Activated gamma-delta T cell treated with Interleukin-2 at 50 U/mL for 16 hours (primary cell): Measurements from ENCODE around the gene GNE.
"Not testable (repeated sequence)": the region's sequence is repeated elsewhere in the genome, so short reads cannot be mapped to it uniquely, and the experiment has no call there.

Experiments
- DNase-seq: peaks from one replicate; pipeline ENCODE4 v3.0.0-alpha.2; 2020

Gene GNE

DNA sequence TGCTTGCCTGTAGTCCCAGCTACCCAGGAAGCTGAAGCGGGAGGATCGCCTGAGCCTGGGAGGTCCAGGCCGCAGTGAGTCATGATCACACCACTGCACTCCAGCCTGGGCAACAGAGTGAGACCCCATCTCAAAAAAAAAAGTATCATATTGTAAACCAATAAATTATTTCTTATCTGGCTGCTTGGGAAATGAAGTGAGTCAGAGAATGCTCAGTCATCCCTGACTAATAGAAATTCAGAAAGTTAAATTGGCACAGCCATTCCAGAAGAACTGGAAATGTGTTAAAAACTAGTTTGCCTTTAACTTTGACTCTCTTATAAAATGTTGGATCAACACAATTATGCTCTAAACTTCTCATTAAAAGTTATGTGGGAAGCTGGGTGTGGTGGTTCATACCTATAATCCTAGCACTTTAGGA is 9.8 kb upstream of the GNE start:
- no peak for DNase-seq

DNA sequence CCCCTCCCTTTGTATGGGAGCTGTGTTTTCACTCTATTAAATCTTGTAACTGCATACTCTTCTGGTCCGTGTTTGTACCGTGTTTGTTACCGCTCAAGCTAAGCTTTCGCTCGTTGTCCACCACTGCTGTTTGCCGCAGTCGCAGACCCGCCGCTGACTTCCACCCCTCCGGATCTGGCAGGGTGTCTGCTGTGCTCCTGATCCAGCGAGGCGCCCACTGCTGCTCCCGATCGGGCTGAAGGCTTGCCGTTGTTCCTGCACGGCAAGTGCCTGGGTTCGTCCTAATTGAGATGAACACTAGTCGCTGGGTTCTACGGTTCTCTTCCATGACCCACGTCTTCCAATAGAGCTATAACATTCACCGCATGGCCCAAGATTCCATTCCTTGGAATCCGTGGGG is 6.6 kb upstream of the GNE start:
- no peak for DNase-seq

DNA sequence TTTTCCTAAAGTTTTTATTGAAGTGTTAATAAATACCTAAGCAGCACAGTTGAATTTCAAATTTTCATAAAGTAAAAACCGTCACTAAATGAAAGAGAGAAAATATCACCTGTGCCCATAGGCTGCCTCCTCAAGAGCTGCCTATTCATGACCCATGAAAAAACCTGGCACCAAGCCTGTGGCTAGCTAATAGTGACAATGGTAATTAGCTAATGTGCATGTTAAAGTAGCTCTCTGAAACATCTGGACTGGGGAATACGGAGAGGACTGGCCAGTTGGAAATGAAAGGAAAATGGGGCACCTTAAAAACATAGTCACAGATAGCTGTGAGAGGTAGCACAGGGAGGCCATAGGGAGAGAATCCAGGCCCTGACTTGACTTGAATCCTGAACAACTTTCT is 5.4 kb upstream of the GNE start:
- DNase-seq = no peak

DNA sequence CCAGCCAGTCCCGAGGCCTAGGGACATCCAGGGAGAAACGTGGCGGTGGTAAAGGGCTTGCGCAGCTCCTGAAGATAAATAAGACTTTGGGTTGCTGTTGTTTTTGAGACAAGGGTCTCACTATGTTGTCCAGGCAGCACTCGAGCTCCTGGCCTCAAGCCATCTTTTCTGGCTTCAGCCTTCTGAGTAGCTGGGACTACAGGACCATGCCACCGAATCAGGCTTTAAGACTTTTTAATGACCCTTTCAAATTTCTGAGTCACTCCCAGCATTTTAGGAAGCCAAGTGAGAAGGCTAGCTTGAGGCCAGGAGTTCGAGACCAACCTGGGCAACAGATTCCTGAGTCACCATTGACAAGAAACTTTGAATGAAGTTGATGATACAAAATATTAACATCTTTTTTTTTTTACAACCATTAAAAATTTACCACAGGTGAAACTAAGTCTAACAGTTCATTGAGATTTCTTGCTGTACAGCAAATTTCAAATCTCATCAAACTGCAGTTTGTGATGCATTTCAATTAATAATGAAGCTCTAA is 817 bp upstream of the GNE start:
- no peak for DNase-seq

DNA sequence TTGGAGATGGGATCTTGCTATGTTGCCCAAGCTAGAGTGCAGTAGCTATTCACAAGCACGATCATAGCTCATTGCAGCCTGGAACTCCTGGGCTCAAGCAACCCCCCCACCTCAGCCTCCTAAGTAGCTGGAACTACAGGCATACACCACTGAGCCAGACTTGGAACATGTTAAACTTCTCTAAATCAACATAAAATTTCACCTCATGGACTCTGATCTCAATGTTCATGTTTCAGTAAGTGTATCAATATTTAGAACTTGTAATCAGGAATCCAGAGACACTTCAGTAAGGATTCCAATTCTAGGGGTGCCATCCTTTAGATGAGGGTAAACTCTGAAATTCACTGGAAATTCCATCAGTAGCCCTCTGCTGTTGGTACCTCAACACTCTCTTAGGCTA is 6.8 kb downstream of the GNE start:
- no peak for DNase-seq

DNA sequence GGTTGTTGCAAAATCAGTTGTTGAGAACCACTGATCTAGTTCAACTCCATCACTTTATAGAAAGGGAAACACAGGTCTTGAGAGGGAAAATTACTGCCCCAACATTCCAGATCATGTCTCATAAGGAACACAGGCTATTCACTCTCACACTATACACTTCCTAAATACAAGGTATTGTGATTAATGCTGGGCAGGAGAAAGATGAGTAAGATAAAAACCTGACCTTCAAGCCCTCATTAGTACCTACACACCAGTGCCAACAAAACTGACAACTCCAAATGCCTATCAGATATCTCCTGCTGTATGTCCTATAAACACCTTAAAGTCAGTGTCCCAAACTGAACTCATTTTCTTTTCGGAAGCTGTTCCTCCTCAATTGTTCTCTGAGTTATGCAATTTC is 8.2 kb downstream of the GNE start:
- no peak for DNase-seq

DNA sequence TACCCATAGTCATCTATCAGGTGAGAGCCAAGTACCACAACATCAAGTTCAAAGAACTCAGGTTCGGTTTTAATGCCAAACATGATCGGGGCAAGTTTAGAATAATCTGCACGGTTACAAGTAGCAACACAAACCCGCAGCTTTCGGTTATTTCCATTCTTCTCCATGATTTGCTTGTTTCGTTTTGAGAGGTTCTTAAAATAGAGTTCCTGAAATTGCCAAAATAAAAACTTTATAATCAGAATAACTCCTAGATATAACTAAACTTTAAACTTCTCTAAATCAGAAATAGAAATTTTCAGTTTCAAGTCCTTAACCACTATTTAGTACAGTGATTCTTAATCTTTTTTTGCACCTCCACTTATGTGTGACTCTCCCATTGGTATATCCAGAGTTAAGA is 9.1 kb downstream of the GNE start:
- DNase-seq = no peak

DNA sequence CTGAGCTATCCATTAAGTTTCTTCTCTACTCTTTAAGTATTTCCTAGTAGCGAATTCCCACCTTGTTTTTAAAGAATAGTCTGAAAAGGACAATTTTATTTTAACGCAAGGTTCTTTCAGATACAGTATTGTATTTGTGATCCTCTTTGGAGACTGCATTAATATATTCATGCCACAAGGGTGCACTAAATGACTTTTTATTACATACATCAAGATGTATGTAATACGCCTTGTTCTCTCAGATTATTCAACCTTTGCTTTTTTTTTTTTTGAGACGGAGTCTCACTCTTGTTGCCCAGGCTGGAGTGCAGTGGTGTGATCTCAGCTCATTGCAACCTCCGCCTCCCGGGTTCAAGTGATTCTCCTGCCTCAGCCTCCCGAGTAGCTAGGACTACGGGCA is 10.2 kb downstream of the GNE start:
- DNase-seq = not testable (repeated sequence)

DNA sequence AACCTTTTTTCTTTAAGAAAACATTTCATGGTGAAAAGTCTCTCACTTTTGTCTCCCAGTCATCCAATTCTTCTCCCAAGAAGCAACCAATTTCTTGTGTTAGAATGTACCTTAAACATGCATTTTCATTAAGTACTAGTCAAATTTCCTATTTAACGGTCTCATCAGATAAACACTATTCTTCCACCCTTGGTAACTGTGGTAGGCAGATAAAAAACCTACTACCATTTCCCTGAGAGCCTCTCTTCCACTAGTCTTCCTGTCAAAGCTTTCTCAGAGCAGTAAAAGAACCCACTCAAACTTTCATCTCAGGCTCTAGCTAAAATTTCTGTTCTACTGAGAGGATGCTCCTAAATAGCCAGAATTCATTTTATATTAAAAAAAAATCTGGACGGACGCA is 10.9 kb downstream of the GNE start:
- DNase-seq = no peak

DNA sequence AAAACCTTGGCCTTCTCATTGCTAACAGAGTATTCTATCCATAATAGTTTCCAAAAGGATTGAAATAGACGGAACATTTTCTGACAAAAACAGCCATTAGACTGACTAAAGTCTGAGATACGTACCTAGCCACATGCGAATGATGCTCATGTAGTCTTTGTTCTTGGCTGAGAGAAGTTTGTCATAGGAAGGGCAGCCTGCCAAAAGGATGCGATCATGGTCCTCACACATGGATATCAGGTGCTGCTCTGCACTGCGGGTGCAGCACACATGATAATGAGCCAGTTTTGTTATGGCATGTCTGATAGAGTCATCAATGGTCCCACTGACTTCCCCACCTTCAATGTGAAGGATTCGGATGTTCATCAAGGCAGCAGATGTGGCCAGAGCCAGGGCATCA is 12.3 kb downstream of the GNE start:
- no peak for DNase-seq

DNA sequence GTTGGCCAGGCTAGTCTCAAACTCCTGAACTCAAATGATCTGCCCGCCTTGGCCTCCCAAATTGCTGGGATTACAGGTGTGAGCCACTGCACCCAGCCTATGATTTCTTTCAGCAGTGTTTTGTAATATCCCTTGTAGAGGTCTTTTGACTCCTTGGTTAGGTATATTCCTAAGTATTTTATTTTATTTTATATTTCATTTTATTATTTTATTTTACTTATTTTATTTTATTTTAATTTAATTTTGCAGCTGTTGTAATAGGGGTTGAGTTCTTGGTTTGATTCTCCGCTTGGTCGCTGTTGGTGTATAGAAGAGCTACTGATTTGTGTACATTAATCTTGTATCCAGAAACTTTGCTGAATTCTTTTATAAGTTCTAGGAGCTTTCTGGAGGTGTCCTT is 18.6 kb downstream of the GNE start:
- DNase-seq = not testable (repeated sequence)

DNA sequence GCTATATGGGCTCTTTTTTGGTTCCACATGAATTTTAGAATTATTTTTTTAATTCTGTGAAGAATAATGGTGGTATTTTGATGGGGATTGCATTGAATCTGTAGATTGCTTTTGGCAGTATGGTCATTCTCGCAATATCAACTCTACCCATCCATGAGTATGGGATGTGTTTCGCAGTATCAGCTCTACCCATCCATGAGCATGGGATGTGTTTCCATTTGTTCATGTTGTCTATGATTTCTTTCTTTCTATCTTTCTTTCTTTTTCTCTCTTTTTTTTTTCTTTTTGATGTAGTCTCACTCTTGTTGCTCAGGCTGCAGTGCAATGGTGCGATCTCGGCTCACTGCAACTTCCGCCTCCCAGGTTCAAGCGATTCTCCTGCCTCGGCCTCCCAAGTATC is 19.0 kb downstream of the GNE start:
- DNase-seq = not testable (repeated sequence)

DNA sequence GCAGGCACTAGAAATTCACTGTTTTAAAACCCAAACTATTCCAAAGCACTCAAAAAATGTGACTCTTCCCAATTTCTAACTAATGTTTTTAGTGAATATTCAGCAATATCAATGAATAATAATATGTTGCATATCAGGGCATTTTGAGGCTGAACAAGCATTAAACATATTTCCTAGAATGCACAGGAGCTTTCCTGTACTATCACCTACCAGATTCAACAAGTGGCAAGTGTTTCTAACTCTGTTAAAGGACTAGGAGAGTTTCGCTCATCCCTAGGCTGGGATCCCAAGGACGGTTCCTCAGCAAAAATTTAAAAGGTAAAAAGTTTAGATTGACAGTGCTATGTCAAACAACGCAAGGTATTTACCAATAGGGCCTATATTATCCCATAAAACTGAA is 21.0 kb downstream of the GNE start:
- DNase-seq = no peak

DNA sequence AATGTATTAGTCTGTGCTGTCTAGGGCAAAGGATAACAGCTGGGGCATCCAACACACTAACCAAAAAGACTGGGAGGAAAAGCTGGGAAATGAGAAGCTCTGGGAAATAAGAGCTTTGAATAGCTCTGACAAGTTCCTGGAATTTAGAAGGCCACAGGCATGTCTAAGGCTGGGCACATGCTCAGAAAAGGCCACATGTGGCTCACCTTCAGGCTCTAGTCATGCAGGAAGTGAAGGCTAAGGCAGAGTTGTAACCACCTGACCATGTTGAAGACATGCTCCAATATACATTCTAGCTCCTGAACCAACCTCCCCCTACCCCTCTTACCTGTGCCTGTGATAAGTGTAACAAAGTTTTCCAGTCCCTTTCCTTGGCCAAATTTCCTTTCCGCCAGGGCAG is 35.8 kb downstream of the GNE start:
- no peak for DNase-seq

DNA sequence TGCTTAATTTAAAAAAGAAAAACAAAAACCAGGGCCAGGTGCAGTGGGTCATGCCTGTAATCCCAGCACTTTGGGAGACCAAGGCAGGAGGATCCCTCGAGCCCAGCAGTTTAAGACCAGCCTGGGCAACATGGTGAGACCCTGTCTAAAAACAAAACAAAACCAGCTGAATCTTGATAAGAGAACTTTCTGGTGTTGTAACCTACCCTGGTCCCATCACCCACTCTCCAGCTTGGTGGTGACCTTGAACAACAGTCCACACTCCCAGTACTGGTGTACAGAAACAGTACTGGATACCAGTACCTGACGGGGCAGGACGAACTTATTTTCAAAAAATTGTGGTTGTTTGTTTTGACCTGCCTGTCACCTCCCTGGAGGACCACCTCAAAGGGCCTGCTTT is 36.6 kb downstream of the GNE start:
- no peak for DNase-seq

DNA sequence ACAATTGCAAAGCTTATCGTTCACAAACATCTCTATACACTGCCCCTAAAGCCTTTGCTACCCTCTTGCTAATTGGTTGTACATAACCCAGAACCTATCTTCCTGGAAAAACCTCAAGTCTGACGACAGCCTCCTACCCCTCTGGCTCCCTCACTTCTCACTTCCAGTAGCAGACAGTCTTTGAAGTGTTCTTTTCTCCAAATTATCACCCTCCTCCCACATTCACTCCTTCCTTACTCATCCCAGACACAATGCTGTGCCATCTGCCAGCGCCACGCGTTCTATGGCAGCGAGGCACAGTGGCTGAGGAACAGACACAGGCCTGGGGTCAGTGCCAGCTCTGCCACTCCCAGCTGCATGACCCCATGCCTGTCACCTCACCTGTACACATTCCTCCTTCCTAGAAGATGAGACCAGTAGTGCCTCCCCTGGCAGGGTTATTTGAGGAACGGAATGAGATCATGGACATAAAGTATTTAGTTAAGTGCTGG is 39.8 kb downstream of the GNE start:
- DNase-seq = no peak

DNA sequence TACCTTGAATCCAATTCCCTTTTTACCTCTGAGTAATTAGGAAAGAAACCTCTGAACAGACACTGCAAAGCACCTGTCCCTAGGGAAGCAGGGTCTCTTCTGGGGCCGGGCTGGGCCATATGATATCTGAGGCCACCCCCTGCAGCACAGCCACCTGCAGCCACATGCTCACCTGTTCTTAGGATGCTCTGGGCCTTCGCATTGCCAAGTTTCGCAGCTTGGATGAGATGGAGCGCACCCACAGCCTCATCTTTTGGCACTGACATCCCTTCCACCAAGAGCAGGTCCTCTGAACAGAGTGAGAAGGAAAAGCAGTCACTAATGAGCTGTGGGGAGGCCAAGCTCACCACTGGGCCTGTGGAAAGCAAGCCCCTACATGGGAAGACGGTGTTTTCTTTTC is 40.2 kb downstream of the GNE start:
- no peak for DNase-seq

DNA sequence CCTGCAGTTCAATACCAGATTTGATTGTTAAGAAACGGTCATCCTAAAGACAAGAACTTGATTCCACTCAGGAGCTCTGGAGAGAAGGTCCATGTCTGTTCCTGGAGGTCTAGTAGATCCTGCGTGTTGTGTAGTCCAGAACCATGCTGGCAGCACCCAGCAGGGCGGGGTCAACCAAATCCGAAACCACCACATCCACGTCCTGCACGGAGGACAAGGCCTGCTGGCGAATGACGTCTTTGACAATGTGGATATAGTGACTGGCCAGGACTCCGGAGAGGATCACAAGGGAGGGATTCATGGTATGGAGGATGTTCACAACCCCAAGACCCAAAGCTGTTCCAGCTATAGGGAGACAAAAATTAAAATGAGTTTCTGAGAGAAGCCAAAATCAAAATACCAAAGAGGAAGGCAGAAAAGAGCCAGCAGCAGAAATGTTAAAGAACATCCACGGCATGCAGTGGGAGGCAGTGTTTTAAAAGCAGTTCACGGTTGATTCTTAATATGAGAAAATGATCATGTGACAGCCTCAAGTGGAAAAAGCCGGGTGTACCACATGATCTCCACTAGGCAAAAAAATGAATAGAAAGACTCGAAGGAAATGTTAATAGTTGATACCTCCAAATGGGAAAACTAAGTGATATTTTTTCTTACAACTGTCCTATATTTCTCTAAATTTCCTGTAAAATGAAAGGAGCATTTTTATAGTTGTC is 40.8 kb downstream of the GNE start:
- DNase-seq = no peak

DNA sequence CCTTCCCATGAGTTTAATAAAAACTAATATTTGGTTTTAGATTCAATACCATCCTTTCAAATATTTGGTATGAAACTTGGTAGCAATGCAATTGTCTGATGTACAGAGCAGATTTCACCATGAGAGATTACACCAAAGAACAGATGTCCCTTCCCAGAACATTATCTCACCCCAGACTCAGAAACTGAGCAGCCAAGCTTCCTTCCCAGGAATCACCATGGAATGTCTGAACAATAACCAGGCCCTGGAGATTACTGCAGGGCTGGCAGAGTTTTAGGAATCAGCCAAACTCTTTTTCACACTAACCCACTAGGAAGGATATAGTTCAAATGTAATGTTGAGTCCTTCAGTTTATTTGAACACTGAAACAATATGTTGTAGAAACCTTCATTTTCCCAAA is 43.7 kb downstream of the GNE start:
- no peak for DNase-seq

DNA sequence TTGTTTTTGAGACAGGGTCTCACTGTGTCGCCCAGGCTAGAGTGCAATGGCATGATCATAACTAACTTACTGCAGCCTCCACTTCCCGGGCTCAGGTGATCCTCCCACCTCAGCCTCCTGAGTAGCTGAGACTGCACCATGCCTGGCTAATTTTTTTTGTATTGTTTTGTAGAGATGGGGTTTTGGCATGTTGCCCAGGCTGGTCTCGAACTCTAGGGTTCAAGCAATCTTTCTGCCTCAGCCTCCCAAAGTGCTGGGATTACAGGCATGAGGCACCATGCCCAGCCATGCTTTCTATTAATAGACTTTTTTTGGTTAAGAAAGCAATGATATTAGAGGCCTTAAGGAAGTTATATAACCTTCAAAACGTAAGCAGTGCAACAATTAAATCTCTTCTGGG is 44.3 kb downstream of the GNE start:
- DNase-seq = no peak

DNA sequence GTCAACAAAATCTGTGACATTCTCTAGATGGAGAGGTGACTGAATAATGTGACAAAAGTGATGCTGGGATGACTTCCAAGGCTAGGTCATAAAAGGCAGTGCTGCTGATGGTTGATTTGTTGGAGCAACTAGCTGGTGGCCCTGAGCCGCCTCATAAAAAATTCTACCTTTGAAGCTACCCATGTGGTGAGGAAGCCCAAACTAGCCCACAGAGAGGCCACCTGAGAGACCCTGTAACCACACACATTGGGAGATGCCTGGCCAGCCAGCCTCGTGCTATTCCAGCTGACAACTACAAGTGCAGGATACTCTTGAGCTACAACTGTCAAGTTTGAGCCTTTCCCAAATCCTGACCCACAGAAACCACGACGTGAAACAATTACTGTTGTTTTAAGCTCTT is 44.9 kb downstream of the GNE start:
- DNase-seq = no peak

DNA sequence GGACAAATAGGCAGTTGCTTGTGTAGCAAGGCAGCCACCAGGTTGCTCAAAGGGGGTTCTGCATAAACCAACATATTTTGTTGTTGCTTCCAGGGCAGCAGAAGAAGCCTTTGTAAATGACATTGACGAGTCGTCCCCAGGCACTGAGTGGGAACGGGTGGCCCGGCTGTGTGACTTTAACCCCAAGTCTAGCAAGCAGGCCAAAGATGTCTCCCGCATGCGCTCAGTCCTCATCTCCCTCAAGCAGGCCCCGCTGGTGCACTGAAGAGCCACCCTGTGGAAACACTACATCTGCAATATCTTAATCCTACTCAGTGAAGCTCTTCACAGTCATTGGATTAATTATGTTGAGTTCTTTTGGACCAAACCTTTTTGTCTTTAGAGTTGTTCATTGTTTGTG is 46.7 kb downstream of the GNE start:
- no peak for DNase-seq

DNA sequence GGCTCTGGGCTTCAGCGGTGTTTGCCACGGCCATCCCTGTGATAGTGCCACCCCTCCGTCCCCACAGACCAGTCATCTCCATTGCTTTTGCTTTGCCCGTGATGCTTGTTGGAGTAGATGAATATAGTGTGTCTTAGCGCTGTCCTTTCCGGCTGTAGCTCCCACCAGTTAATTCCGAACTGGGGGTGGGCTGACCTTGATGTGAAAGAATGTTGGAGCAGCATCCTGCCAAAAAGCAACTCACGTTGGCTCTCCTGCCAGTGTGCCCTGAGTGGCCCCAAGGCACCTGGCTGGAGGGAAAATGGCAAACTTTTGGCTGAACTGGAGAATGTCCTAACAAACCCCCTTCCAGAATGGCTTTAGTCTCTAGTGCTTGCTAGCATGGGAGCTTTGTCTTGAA is 47.5 kb downstream of the GNE start:
- no peak for DNase-seq

DNA sequence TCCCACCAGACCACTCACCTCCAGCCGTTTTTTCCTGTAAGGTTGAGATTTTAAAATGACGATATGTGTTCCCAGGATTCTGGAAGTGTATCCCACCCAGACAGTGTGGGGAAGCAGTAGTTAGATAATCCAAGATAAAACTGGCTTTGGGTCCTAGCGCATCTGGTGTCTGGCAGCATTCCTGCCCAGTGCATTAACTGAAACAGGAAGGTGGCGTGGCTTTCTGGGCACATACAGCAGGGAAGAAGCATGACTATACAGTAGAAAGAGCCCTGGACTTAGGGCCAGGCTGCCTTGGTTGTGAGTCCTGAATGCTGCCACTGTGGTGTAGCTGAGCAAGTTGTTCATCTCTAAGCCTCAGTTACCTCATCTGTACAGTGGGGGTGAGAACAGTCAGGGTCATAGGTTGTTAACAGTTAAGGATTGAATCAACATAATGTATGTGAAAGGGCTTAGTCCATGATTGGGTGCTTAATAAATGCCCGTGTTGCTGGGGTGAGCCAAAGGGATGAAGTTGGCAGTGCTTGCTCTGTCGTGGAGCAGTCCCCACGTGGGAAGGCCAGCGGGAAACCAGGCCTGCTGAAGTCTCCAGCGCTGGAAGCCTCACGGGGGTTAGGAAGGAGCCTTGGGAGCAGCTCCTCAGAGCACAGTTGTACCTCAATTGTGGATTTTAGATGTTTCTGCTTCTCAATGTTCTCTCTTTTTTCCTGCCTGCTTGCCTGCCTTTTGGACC is 49.6 kb downstream of the GNE start:
- DNase-seq = no peak
